Heart left ventricle (tissue), 16 donors: Measurements from ENCODE around the gene DCAF11. TPM values are rescaled to one million over a fixed set of nuclear protein-coding genes. Genes with fewer than 3 reads are reported as not detected.

Source experiments
- ATAC-seq, 4 donors: fragments of 200-7000 bp; cut with Tn5 transposase; one replicate each; pipeline ENCODE4 v1.9.1; 2020 to 2022; ENCODE audit warnings: moderate library complexity in 4 of 4, mild to moderate bottlenecking in 3 of 4, moderate number of reproducible peaks in 1 of 4
- DNase-seq, 5 donors: peaks; one replicate each; pipeline ENCODE4 v3.0.0-alpha.2; 2020
- H3K27ac ChIP-seq, 12 donors: fragments of 200-600 bp; sonication (generic) in 4 of 12; one replicate each; pipeline versions ENCODE4 v1.5.0 to v1.8.0; 2016 to 2022; ENCODE audit warnings: mild to moderate bottlenecking in 2 of 12
- H3K27me3 ChIP-seq, 9 donors: fragments of 200-600 bp; sonication (generic) in 2 of 9; one replicate each; pipeline versions ENCODE4 v1.5.1 to v1.8.0; 2016 to 2022; ENCODE audit warnings: mild to moderate bottlenecking in 3 of 9
- H3K36me3 ChIP-seq, 9 donors: fragments of 200-600 bp; sonication (generic) in 2 of 9; one replicate each; pipeline versions ENCODE4 v1.5.0 to v1.8.0; 2018 to 2022; ENCODE audit warnings: mild to moderate bottlenecking in 2 of 9
- H3K4me1 ChIP-seq, 12 donors: fragments of 200-600 bp; sonication (generic) in 4 of 12; one replicate each; pipeline versions ENCODE4 v1.5.0 to v1.8.0; 2016 to 2022; ENCODE audit warnings: mild to moderate bottlenecking in 3 of 12
- H3K4me3 ChIP-seq, 12 donors: fragments of 200-600 bp; sonication (generic) in 4 of 12; one replicate each; pipeline versions ENCODE4 v1.5.0 to v1.8.0; 2017 to 2022; ENCODE audit warnings: mild to moderate bottlenecking in 9 of 12, moderate library complexity in 4 of 12
- H3K9me3 ChIP-seq, 12 donors: fragments of 200-600 bp; sonication (generic) in 4 of 12; one replicate each; pipeline versions ENCODE4 v1.5.0 to v1.8.0; 2016 to 2022; ENCODE audit warnings: mild to moderate bottlenecking in 1 of 12
- POLR2A ChIP-seq, 2 donors: fragments of 450-650 bp; IDR thresholded peaks; one replicate each; pipeline ENCODE4 v1.6.1; 2017; ENCODE audit warnings: antibody characterized with exemption in 2 of 2, mild to moderate bottlenecking in 2 of 2, moderate library complexity in 2 of 2
- WGBS, 4 donors: extraction: QIAGEN DNeasy Blood & Tissue Kit in 2 of 4; methylation state at CpG; one replicate each; pipeline versions ENCODE4 v1.1.5 to v1.1.7; 2013 to 2018; 5-methylcytosine and 5-hydroxymethylcytosine counted together
- intact Hi-C, 10 donors: fragments of 100-400 bp; cut with DNase I; formaldehyde crosslinking; loops; one replicate each; pipeline versions ENCODE4 v1.11.1 to v1.14.2; 2022
- polyA plus RNA-seq, 2 donors: library from polyadenylated mRNA; stranded (reverse); fragments of 200-250 nt; gene quantifications; one replicate each; pipeline ENCODE4 v1.2.3, GENCODE V29; 2013
- total RNA-seq, 9 donors: library from RNA; depleted of rRNA in 2 of 9; stranded (reverse); fragments of >200 nt in 2 of 9; fragmentation: NEBNext Ultra II Directional in 3 of 9; extraction: Animal tissue kit (Norgen Biotek cat#: 25700) in 3 of 9; gene quantifications; one replicate each; pipeline versions ENCODE4 v1.1.0 to v1.2.4, GENCODE V29; 2016 to 2023
- TF ChIP-seq, protein P1 (sequence below), 12 donors: fragments of 200-600 bp; sonication (generic) in 4 of 12; IDR thresholded peaks; one replicate each; pipeline versions ENCODE4 v1.5.0 to v1.8.0; 2018 to 2022; ENCODE audit warnings: antibody characterized with exemption in 12 of 12, mild to moderate bottlenecking in 5 of 12
- donor health status: ischemic (EF 13 %, LVEDD 7.1; RV severe dilation, severe dysfunction).
- donor health status: healthy with polysubstance abuse.
- donor health status: DM: no; HTN: yes; CAD: no.
- donor health status: DM: no; HTN: no; CAD: no.
- donor health status: ischemic (EF 25% LVEDD 6.9; RV normal size, moderate dysfunction).
- donor health status: ischemic (EF 25% LVEDD 5.7; RV mildly dilated, moderate dysfunction).
- donor health status: healthy.
- donor health status: DM: yes; HTN: yes; CAD: no.
- donor health status: ischemic (EF 35%, LVEDD 5.7; RV mildly dilated, moderate dysfunction).
- donor health status: nonischemic (EF 11% LVEDD 7.7; RV severe dilation, severe dysfunction).
- donor health status: DM: yes; HTN: yes; CAD: no.
- donor health status: PGD.
- donor health status: ischemic (EF 29% LVEDD 5.4; RV normal size, mild dysfunction).
- donor health status: nonischemic (EF 23%, LVEDD 6.1; RV moderate dilation, normal function).

The DCAF11 gene
- total and polyA plus RNA-seq, 11 donors, result 25.3 to 117 (median 75.0) TPM

DNA sequence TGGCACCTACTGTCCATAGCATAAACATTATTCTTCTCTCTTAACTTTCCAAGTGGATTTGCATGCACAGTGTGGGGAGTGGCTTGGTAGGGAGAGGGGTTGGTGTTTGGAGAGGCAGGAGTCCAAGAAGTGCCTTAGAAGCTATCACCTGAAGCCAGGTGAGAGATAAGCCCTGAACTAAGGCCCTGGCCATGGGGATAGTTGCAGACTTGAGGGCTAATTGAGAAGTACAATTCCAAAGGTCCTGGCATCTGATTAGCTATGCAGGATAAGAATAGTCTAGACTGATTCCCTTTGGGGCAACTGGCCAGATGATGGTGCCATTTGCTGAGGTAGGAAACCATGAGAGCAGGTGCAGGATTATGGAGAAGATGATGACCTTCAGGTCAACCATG, 22.5 kb upstream of the DCAF11 start:
- intact Hi-C loops, result loop anchor here in 8 of 10 donors (5.0 to 10.0 kb wide), 5 partner anchors 35 to 115 kb away; partner anchors contain the start of gene DHRS4L2 (in 2 of the 8)
- Histone ChIP-seq H3K4me1 (peaks cover 0 to 26% (median 14%) of the 10 kb centered on the region in 12 donors), H3K36me3 (no peaks in the 10 kb centered on the region), H3K27ac (peak overlapping the region in 1 of 12 donors; percentile 96), H3K27me3 (no peaks in the 10 kb centered on the region), H3K4me3 (no peak overlapping the region), H3K9me3 (no peaks in the 10 kb centered on the region)
- DNase-seq (peak in 1 of 5 donors; percentile 5), ATAC-seq (no peak)
- TF ChIP-seq POLR2A (IDR thresholded peaks at IDR 0.05), result no peak
- TF ChIP-seq, protein P1, sequence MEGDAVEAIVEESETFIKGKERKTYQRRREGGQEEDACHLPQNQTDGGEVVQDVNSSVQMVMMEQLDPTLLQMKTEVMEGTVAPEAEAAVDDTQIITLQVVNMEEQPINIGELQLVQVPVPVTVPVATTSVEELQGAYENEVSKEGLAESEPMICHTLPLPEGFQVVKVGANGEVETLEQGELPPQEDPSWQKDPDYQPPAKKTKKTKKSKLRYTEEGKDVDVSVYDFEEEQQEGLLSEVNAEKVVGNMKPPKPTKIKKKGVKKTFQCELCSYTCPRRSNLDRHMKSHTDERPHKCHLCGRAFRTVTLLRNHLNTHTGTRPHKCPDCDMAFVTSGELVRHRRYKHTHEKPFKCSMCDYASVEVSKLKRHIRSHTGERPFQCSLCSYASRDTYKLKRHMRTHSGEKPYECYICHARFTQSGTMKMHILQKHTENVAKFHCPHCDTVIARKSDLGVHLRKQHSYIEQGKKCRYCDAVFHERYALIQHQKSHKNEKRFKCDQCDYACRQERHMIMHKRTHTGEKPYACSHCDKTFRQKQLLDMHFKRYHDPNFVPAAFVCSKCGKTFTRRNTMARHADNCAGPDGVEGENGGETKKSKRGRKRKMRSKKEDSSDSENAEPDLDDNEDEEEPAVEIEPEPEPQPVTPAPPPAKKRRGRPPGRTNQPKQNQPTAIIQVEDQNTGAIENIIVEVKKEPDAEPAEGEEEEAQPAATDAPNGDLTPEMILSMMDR (IDR thresholded peaks at IDR 0.05), result no peak

DNA sequence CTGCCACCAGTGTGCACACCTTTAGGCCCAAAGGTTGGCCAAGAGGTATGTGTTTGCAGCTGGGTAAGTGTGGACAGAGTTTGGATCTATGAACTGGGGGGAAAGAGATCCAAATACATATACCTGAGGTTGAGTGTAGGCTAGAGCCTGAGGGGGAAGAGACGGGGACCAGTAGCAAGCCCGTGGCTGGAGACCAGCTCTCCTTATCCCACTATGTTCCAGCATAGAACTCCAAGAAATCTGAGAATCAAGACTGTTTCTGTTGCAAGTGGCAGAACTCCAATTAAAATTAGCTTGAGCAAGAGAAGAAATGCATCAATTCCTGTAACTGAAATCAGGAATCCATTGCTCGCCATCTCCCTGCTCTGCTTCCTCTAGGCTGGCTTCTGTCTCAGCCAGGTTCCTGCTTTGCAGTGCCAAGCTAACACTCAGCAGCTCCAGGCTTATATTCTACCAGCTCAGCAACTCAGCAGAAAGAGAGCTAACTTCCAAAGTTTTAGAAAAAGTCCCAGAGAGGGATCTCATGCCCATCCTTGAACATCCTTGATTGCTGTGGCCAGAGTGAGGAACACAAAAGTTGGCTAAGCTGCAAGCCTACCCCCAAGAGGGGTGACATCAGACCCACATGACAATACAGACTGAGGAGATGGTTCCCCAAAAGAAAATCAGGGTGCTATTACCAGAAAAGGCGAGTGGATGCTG, 21.9 kb upstream of the DCAF11 start:
- H3K27me3 ChIP-seq, result no peaks in the 10 kb centered on the region
- H3K4me3 ChIP-seq, result no peak overlapping the region
- WGBS, 4 donors, result 81 to 94% (median 89%) methylated on average over 4 of the region's 4 CpGs
- peaks cover 0 to under 1% (median 0%) of the 10 kb centered on the region in 9 donors for H3K36me3 ChIP-seq
- TF ChIP-seq, protein P1 (IDR thresholded peaks at IDR 0.05), result no peak
- TF ChIP-seq POLR2A (IDR thresholded peaks at IDR 0.05), result no peak
- peaks cover 0 to 26% (median 14%) of the 10 kb centered on the region in 12 donors for H3K4me1 ChIP-seq
- ATAC-seq, result no peak
- peak overlapping the region in 3 of 12 donors; percentile 89 to 96 (median 95) for H3K27ac ChIP-seq
- no peaks in the 10 kb centered on the region for H3K9me3 ChIP-seq
- peak in 1 of 5 donors; percentile 13 for DNase-seq
- intact Hi-C loops, result loop anchor here in 8 of 10 donors (5.0 to 10.0 kb wide), 5 partner anchors 35 to 115 kb away; partner anchors contain the start of gene DHRS4L2 (in 2 of the 8)

DNA sequence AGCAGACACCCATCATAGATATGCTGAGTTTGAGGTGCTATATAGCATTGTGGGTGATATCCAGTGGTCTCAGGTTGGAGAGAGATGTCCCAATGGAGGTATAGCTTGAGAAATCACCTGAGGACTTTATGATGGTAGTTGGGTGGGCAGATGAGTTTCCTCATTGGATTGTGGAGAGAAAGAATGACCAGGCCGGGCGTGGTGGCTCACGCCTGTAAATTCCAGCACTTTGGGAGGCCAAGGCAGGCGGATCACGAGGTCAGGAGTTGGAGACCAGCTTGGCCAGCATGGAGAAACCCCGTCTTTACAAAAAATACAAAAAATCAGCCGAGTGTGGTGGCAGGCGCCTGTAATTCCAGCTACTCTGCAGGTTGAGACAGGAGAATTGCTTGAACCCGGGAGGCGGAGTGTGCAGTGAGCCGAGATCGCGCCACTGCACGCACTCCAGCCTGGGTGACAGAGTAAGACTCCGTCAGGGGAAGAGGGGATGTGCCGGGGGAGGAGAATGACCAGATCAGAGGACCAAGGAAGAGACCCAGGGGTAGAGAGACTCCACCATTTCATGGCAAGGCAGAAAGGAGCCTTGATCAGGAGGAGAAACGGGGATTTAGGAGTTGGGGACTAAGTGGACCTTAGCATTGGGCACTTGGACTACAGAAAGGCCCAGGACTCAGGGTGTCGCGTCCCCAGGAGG, 21.2 kb upstream of the DCAF11 start:
- Histone ChIP-seq H3K4me1 (peaks cover 0 to 26% (median 14%) of the 10 kb centered on the region in 12 donors), H3K4me3 (peak overlapping the region in 11 of 12 donors; percentile 73 to 94 (median 81)), H3K27me3 (no peaks in the 10 kb centered on the region), H3K27ac (peak overlapping the region; percentile 59 to 96 (median 92)), H3K36me3 (peaks cover 0 to 8% (median 0%) of the 10 kb centered on the region in 9 donors), H3K9me3 (no peaks in the 10 kb centered on the region)
- DNase-seq (peak in 1 of 5 donors; percentile 8), ATAC-seq (no peak)
- TF ChIP-seq POLR2A (IDR thresholded peaks at IDR 0.05), result no peak
- TF ChIP-seq, protein P1 (IDR thresholded peaks at IDR 0.05), result no peak
- intact Hi-C loops, result loop anchor here in 8 of 10 donors (5.0 to 10.0 kb wide), 5 partner anchors 36 to 116 kb away; partner anchors contain the start of gene DHRS4L2 (in 2 of the 8)
- 83 to 86% (median 84%) methylated on average over 19 of the region's 19 CpGs for WGBS, 4 donors
